Kidney tubule cell (primary cell): Measurements from ENCODE around the gene WT1.
A peak's percentile ranks its signal among the peaks of the same experiment; 100 is the strongest.

Experiments used
- DNase-seq: peaks from one replicate; pipeline ENCODE4 v3.0.0-alpha.2; 2018; ENCODE audit warnings: low spot score

Gene WT1

DNA sequence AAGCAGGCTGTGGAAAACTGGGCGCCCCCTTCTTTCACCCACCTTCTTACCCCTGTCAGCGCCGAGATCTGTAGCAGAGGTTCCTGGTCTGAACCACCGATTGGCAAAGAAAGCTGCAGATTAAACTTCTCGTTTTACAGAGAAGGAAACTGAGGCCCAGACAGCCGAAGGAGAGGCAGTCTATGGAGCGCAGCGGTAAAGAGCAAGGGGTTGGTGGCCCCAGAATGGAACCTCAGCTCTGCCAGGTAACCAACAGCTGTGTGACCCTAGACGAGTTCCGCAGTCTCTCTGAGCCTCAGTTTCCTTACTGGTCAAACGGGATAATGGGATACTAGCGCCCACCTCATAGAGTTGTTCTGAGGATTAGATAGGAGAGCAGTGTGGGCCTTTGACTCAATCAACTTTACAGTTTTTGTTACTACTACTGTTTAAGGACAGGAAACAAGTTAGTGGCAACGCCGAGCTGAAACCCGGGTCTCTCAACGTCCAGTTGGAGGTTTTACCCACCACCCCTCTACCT is 3.1 kb upstream of the WT1 start:
- DNase-seq, result no peak

DNA sequence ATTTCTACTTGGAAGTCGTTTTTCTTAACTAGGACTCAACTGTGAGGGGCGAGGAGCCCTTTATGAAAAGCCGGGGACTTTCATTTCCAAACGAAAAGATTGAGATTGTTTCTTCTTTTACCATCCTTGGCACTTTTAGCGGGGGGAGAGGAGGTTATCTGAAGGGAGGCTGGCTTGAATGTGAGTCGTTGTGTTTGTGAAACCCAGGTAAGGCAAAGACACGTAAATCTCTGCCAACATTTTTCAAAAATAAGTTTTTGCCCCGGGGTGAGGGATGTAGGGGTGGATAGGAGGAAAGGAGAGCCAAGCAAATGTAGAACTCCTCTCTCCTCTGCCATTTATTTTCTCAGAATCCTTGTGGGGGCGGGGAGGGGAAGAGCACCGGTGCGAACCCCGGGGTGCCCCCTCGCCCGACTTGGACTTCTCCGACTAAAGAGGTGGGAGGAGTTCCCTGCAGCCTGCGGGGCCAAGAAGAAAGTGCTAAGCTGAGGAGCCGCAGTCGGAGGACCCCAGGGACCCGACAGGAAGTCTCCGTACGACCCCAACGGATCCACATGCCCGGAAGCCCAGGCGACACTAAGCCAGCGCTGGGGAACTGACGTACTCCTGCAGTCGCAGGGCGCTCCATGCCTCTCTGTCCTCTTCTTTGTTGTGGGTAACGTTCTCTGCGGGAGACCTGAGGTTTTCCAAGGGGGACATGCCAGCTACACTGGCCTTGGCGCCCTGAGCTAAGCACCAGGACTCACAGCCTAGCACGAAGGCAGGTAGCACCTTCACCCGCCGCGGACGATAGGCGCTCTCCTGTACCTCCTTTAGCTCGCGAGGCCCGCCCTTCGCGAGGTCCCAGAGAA is 2.4 kb upstream of the WT1 start:
- no peak for DNase-seq

DNA sequence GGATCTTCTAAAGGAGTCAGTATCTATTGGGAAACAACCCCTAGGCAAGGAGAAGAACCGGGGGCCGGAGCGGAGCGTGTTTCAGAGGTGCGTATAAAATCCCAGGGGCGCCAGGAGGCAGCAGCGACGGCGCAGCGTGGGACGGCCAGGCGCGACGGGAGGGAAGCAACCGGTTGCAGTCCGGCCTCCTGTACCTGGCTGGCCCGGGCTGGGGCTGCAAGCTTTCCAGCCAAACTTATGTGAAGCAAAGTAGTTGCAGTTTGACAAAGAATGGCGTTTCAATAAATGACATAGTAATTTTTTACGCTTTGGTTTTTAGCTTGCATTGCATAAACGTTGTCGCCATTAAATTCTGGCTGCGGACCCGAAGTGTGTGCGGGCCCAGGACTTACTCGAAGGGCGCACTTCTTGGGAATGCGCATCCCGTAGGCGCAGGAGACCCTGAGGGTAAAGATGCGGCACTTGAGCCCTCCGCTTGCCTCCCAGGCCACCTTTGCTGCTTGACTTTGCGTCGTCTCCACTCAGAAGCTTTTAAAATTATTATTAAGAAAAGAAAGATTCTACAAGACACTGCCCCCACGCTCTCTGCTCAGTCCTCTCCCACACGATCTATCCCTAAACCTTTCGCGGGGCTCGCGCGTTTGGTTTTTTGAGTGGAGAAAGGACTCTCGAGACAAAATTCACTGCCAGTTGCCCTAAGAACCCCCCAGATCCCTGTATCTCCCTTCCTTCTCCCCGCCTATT is 1.6 kb upstream of the WT1 start:
- DNase-seq, result no peak

DNA sequence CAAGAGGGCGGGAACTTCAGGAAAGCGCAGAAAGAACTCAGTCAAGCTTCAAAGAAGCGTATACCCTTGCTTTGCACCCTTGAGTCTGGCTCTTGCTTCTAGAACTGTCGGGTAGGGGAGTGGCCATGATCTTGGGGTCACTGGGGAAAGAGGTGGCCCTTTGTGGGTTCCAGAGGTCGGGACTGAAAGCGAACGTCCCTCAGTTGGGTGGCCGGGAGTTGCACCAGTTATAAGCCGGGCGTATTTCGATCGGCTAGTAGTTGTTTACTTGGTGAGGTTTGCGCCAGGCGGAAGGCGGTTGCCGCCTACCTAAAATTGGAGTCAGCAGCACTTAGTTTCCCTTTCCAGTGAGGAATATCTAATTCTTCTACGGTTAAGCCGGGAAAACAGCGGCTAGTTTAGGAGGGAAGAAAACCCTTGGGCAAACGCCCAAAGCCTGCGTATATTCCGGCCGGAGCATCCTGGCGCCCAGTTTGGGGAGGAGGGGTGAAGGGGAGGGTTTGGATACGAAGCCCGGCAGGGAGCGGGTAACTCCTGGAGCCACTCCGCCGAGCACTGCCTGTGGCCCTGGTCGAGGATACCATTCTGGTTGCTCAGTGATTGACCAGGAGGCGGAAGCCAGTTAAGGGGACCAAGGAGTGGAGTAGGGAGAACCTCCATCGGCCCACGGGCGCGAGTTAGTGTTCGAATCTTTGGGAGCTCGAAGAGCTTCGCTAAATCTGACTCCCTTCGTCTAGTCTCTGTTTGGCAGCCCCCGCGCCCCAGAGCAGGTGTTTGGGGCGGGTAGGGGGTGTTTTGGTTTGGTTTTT is 807 bp upstream of the WT1 start:
- peak; percentile 28 for DNase-seq

DNA sequence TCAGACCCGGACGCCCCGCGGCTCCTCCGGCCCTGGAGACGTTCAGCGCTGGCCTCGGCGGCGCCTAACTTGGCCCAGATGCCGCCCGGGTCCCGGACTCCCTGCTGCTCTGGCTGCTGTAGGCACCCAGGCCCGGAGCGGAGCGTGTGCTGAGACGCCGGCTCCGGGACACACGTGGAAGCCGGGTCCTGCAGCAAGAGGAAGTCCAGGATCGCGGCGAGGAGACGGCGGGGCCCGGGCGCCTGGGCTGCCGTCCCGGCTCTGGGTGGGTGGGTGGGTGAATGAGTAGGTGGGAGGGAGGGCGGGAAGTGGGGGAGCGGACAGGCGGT is 223 bp downstream of the WT1 start:
- DNase-seq, result peak; percentile 32

DNA sequence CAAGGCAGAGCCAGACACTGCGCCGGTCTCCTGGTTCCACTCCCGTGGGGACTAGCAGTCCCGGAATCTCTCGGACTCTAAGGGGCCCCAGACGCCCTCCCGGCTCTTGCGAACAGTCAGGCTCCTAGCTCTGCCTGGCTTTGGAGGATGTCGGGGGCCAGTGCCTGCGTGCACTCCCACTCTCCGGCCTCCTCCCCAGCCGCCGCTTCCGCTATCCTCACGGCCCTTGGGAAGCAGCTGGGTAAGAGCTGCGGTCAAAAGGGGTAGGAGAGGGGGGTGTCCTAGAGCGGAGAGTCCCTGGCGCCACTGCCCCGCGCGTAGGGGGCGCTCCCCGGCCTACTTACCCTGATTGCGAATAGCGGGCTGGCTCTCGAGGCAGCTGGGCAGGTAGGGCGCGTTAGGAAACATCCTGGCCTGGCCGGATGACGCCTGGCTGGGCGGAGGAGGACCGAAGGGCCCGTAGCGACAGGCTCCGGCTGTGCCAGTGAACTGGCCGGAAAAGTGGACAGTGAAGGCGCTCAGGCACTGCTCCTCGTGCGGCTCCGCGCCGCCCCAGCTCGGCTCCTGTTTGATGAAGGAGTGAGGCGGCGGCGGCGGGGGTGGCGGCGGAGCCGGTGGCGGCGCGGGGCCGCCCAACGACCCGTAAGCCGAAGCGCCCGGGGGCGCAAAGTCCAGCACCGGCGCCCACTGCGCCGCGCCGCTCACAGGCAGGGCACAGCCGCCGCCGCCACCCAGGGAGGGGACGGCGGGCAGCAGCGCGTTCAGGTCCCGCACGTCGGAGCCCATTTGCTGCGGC is 785 bp downstream of the WT1 start:
- peak; percentile 68 for DNase-seq

DNA sequence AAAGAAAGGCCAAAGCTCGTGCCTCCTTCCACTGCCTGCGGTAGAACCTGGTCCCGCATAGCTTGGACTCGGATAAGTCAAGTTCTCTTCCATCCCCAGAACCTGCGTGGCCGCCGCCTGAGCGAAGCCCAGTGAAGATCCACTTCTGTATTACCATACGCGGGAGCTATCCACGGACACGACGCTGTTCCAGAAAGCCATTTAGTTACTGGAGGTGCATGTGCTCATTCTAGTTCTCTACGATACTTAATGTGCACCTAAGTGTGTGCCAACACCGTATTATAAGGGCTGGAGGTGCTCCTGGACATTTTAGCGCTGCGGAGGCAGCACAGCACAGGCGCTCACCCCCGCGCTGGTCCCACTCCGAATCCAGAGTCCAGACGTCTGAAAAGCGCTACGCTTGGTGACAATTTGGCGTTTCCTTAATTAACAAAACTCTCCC is 1.4 kb downstream of the WT1 start:
- DNase-seq, result peak; percentile 3

DNA sequence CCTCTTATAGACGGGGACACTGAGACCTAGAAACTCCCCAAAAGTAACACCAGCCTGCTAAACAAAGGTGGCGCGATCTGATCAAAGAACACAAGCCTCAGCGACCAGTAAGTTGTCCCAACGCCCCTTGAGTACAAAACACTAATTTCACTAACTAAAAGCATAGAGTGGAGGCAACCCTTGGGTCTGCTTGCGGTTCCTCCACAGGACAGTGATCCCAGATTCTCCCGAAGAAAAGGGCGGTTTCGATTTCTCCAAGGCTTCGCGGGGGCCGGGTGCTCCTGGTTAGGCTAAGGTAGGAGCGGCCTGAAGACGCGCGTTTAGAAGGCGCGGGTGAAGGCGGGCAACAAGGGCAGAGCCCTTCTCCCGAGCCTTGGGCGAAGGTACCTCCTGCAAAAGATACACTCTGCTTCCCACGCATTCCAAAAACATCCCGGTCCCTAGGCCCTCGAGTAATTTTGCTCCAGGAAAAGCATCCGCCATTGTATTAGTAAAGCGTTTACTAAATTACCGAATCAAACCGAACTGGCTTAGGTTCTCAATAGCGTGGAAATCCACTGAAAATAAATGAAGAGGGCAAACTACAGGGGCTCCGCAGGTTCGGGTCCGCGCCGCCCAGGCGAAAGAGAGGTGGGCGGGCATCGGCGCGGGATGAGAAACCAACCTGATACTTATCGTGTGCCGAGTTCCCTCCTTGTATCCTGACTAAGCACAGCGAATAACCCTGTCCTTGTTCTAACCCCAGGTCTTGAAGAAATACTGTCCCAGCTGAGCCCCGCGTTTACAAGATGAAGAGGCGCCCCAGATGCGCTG is 2.0 kb downstream of the WT1 start:
- peak; percentile 12 for DNase-seq

DNA sequence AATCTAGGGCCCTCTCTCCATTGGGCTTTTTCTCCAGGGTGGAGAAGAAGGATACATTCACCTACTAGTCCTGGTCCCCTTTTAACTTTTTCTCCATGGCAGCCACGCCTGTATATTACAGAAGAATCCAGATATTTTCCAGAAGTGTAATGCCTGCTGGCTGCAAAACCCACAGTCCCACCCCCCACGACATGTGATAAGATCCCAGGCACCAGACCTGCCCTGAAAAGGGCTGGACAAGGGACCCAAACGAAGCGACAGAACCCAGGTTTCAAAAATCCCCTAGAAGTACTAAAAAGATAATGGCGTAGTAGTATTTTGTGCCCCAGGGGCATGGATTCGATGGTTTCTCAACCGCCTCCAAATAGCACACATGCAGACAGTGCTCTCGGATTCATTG is 2.8 kb downstream of the WT1 start:
- DNase-seq, result no peak

DNA sequence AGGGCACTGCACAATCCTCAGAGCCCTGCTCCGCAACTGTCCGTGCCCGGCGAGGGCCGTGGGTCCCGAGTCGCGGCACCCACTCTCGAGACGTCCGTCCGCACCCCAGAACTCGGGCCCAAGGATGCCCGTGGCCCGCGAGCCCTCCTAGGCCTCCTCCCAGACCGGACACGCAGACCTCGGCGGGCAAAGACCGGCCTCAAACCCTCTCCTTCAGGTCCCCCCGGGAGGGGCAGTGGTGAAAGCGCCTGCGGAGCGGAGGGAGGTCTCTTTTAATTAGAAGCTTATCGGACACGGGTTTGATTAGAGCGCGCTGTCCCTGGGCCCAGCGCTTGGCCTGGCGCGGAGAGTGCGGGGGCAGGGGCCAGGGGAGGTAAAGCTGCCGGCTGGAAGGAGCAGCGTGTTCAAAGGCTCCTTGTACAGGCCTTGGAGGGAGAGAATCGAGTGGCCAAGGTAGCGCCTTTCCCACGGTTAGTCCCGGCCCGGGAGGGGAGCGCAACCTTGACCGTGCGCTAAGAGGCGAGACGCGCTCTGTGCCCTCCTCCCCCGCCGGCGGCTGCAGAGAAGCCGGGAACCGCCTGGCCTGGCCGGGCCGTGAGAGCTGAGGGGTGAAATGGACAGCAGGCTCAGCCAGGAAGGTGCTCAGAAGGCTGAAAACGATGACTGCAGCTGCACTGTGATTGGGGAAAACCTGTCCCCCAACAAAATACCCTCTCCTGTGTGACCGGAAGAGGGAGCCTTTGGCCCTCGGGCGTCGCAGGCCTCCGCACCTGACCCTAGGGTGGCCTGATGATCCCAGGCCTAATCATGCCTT is 4.6 kb downstream of the WT1 start:
- peak; percentile 29 for DNase-seq

DNA sequence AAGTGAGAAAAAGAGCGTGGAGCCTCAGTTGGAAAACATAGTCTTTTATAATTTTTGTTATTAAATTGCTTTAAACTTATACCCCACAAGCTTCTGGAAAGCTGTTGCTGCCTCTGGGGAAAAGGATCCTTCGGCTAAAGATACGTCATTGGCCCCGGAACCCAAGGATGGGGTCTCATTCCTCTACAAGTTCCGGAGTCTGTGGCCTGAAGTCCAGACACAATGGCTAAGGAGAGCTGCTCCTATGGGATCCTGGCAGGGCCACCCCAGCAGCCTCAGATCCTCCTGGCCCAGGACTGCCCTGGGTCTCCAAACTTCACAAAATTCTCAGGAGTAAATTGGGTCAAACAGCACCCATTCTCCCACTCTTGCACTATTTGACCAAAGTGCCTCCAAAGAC is 5.9 kb downstream of the WT1 start:
- no peak for DNase-seq

DNA sequence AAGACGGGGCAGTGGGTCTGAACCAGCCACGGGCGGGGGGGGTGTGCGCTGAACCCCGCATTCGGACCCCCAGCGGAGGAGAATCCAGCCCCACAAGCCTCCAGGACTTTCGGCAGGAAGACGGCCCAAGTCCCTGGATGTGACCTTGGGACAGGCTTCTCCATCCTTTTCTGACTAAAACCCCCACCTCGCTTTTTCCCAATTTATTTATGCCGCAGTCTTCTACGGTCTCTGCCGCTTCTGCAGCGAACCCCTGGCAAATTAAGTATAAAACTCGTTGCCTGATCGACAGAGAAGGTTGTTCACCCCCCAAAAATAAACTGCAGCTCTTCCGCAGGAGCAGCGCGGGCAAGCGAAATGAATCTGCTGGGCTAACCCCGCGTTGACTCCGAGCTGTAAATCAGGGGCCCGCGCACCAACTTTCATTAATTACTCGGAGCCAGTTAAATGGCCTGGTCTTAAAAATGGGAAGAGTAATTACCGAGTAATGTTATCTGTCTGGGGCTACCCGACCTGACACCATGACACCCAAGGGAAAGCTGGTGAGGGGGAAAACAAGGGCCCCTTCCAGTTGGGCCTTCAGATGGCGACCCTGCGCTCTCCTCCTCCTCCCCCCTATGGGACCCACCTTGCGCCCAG is 6.6 kb downstream of the WT1 start:
- no peak for DNase-seq

DNA sequence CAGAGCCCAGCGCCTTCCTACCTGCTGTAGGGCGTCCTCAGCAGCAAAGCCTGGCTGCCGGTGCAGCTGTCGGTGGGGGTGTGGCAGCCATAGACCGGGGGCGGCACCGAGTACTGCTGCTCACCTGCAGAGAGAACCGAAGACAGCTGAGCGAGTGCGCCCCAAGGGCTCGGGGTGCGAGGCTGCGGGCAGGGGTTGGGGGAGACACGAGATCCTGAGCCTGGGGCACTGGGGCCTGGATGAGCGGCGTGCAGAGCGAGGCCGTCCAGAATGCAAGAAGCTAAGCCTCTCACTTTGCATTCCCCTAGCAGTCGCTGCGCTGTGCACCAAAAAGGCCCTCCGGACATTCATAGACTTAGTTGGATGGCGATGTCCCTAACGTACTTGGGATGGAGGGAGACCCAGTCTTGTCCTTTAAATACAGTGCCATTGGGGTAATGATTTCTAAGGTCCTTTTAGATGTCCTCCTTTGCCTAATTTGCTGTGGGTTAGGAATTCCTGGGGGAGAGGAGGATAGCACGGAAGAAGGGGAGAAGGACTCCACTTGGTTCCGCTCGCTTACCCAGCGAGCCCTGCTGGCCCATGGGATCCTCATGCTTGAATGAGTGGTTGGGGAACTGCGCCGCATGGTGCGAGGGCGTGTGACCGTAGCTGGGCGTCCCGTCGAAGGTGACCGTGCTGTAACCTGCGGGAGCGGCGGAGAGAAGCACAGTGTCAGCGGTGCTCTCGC is 7.2 kb downstream of the WT1 start:
- no peak for DNase-seq

DNA sequence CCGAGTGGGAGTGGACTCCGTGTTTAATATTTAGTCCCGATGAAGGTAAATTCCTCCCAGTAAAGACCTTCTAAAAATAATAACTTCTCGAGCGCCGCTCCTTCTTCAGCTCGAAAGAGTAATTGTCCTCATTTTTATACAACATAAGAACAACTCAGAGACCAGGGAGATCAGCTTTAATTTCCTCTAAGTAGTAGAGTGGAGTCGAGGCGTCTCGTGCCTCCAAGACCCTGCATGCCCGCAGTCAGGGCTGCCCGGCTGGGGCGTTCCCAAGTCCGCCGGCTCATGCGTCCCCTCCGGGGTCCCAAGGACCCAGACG is 7.8 kb downstream of the WT1 start:
- DNase-seq, result no peak

DNA sequence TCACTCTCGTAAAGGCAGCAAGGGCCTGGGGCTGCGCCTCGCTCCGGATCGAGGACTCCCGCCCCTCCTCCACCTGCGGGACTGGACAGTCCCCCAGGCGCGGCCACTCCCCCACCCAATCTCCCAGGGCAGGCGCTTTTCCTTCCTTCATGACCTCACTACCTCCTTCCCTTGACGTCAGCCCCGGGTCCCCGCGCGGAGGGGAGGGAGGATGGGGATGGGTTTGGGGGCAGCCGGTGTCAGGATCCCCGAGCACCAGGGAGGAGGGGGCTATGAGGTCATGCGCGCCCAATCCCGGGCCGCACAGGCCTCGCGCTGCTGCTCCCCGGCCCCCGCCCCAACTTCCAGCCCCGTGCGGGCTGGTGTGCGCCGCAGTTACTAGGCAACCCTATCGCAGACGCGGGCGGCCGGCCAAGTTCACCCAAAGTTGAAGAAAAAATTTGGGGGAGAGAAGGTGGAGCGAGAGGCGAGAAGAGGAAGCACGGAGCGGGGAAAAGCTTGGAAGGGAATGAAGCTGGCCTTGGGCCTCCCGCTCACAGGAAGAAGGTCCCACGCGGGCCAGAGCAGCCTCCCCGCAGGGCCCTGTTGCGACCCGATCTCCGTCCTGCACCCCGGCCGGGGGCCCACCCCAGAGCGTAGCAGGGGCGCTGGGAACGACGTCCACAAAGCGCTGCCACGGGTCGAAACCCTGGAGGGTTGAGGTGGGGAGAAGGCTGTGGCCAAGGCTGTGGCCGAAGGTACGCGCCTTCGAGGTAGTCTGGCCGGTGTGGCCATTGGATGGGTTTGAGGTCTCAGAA is 8.3 kb downstream of the WT1 start:
- DNase-seq, result no peak

DNA sequence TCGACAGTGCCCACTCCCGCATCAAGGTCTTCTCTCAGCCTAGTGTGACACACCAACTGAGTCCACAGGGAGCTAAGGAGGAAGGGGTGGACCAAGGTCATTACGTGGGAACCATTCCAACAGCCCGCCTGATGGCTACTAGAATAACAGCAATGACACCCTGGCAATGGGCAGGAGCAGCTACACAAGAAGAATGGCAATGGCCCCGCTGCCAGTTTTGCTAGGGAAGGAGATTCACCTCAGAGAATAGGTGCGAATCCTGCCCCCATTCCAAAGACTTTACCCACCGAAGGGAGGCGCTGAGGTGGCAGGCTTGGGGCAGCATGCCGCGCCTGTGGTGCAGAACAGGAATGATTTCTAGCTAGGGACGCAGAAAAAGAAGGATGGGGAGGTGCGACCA is 9.1 kb downstream of the WT1 start:
- no peak for DNase-seq

DNA sequence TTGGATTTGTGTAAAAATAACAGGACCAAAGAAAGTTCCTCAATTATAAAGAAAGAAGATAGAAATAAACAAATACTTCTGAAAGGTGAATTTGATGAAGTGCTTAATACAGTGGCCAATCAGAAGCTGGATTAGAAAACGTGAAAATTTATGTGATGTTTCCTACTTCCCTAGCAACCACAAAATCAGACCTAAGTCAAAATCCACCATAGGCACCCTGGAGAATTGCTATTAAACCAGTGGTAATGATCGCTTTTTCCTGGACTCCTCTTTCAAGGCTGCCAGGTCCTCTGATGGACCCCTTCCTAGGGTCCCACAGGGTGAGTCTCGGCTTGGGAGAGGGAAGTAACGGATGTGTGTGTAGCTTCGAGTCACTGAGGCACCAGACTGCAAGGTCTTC is 9.6 kb downstream of the WT1 start:
- no peak for DNase-seq

DNA sequence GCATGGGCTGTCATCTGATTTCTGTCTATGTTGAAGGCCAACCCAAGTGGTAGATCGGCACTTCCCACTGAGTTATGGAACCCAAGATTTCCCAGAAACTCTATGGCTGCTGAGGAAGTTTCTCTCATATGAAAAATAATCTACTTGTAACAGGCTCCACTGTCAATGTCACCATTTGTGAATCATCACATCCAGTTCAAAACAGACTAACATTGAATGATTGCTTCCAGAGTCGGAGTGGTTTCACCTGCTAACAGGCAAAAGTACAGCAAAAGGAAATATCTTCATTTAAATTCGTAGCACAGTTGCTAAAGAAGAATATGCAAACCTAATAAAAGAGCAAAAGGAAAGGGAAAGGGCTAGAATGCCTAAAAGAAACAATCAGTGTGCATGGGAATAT is 12.8 kb downstream of the WT1 start:
- DNase-seq, result no peak
